Glutamatergic neuron (in vitro differentiated cells): ENCODE data around the gene REXO4. TPM values are rescaled to one million over a fixed set of nuclear protein-coding genes. Genes with fewer than 3 reads are reported as not detected.

Experiments
- DNase-seq: peaks from one replicate; pipeline ENCODE4 v3.0.0; 2022
- H3K27ac Mint-ChIP-seq: one replicate; pipeline ENCODE4 v1.8.0; 2020; ENCODE audit warnings: mild to moderate bottlenecking, mixed read lengths, inconsistent platforms; ENCODE audit not compliant: unreplicated experiment
- H3K27me3 Mint-ChIP-seq: one replicate; pipeline ENCODE4 v1.8.0; 2020; ENCODE audit warnings: mild to moderate bottlenecking, moderate library complexity, mixed read lengths, inconsistent platforms; ENCODE audit not compliant: unreplicated experiment
- H3K36me3 Mint-ChIP-seq: one replicate; pipeline ENCODE4 v1.8.0; 2020; ENCODE audit warnings: mild to moderate bottlenecking, mixed read lengths, inconsistent platforms; ENCODE audit not compliant: unreplicated experiment
- H3K4me1 Mint-ChIP-seq: one replicate; pipeline ENCODE4 v1.8.0; 2020; ENCODE audit warnings: mild to moderate bottlenecking, low read depth, mixed read lengths, inconsistent platforms; ENCODE audit not compliant: unreplicated experiment
- H3K4me3 Mint-ChIP-seq: one replicate; pipeline ENCODE4 v1.8.0; 2020; ENCODE audit warnings: mild to moderate bottlenecking, mixed read lengths, inconsistent platforms; ENCODE audit not compliant: unreplicated experiment
- H3K9me3 Mint-ChIP-seq: one replicate; pipeline ENCODE4 v1.8.0; 2020; ENCODE audit warnings: mild to moderate bottlenecking, moderate library complexity, mixed read lengths, inconsistent platforms; ENCODE audit not compliant: unreplicated experiment
- CTCF ChIP-seq: fragments of 200-600 bp; sonication (generic); IDR thresholded peaks from one replicate; pipeline ENCODE4 v1.5.0; 2021; ENCODE audit not compliant: partially characterized antibody, unreplicated experiment
- long read RNA-seq: library from polyadenylated mRNA; unstranded; transcript quantifications from one replicate; pipeline ENCODE4 v2.0.0, GENCODE V29; 2020; ENCODE audit not compliant: unreplicated experiment
- total RNA-seq: library from RNA; stranded (reverse); fragmentation: NEBNext Ultra II Directional; extraction: Animal tissue kit (Norgen Biotek cat#: 25700); gene quantifications from one replicate; pipeline ENCODE4 v1.2.1, GENCODE V29; 2021; ENCODE audit not compliant: unreplicated experiment

Gene REXO4
- 20.4 TPM for total RNA-seq
- long read RNA-seq, transcript REXO4-202 (8 exons, 2,360 nt), result major isoform, 16 of 25 reads
- long read RNA-seq, partial matches to known transcripts, result 2 of 25 reads
- long read RNA-seq, other reads (novel, unspliced or antisense), result 6 of 25 reads

- Mint-ChIP-seq H3K9me3 (peaks cover 4% of the 10 kb centered on the region), H3K4me1 (peaks cover 8% of the 10 kb centered on the region), H3K4me3 (peak within 1 kb of the TSS; percentile 98), H3K36me3 (no peaks in the 10 kb centered on the region), H3K27me3 (peaks cover 6% of the 10 kb centered on the region), H3K27ac (peak within 1 kb of the TSS; percentile 87)
- peak; percentile 93 for DNase-seq
- TF ChIP-seq CTCF, result no peak
Measured at GRCh38 chr9:133417541-133418461, at the start of gene REXO4. TSS of gene REXO4 (minus strand) at chr9:133418010. CDS start at chr9:133417844, 166 bp downstream.

- peaks cover 29% of the 10 kb centered on the region for H3K27me3 Mint-ChIP-seq
- H3K27ac Mint-ChIP-seq, result no peak overlapping the region
- TF ChIP-seq CTCF, result no peak
- H3K9me3 Mint-ChIP-seq, result peaks cover 29% of the 10 kb centered on the region
- peaks cover 26% of the 10 kb centered on the region for H3K4me1 Mint-ChIP-seq
- DNase-seq, result no peak
- no peak overlapping the region for H3K4me3 Mint-ChIP-seq
- no peaks in the 10 kb centered on the region for H3K36me3 Mint-ChIP-seq
Measured at GRCh38 chr9:133467101-133467500, 49.3 kb upstream of the REXO4 start.

GRCh38 chr9:133465984-133466383 is 48.2 kb upstream of the REXO4 start:
- DNase-seq, result no peak
- peaks cover 34% of the 10 kb centered on the region for H3K4me1 Mint-ChIP-seq
- no peak overlapping the region for H3K4me3 Mint-ChIP-seq
- no peaks in the 10 kb centered on the region for H3K36me3 Mint-ChIP-seq
- H3K27me3 Mint-ChIP-seq, result peaks cover 24% of the 10 kb centered on the region
- H3K9me3 Mint-ChIP-seq, result peaks cover 32% of the 10 kb centered on the region
- no peak for TF ChIP-seq CTCF
- H3K27ac Mint-ChIP-seq, result peak overlapping the region; percentile 8

GRCh38 chr9:133464638-133465037 is 46.8 kb upstream of the REXO4 start:
- H3K36me3 Mint-ChIP-seq, result no peaks in the 10 kb centered on the region
- peak overlapping the region; percentile 66 for H3K27ac Mint-ChIP-seq
- peaks cover 16% of the 10 kb centered on the region for H3K27me3 Mint-ChIP-seq
- H3K9me3 Mint-ChIP-seq, result peaks cover 23% of the 10 kb centered on the region
- DNase-seq, result no peak
- no peak for TF ChIP-seq CTCF
- H3K4me3 Mint-ChIP-seq, result peak overlapping the region; percentile 38
- H3K4me1 Mint-ChIP-seq, result peaks cover 36% of the 10 kb centered on the region
